GM18507 (cell line): ENCODE data around the gene NEURL2.
"Not testable (repeated sequence)": the region's sequence is repeated elsewhere in the genome, so short reads cannot be mapped to it uniquely, and the experiment has no call there.

ENCODE experiments used
- DNase-seq: peaks from one replicate; pipeline ENCODE4 v3.0.0; 2011; ENCODE audit warnings: low read depth; ENCODE audit not compliant: insufficient read length; ENCODE audit errors: extremely low spot score
- FAIRE-seq: peaks from 2 replicates; lab custom pipeline; 2011; peaks lifted over from hg19 to GRCh38; lab: Jason Lieb, UNC

Gene NEURL2

GRCh38 chr20:45890985-45891983, at the start of gene NEURL2, which contains the start of gene CTSA:
Gene NEURL2 (minus strand): TSS chr20:45891208. CDS start chr20:45890991, 217 bp downstream.
Gene CTSA (plus strand): TSS chr20:45891335. CDS start chr20:45891569, 234 bp downstream.
- DNase-seq (peak; percentile 99), FAIRE-seq (peak; percentile 76)

DNA sequence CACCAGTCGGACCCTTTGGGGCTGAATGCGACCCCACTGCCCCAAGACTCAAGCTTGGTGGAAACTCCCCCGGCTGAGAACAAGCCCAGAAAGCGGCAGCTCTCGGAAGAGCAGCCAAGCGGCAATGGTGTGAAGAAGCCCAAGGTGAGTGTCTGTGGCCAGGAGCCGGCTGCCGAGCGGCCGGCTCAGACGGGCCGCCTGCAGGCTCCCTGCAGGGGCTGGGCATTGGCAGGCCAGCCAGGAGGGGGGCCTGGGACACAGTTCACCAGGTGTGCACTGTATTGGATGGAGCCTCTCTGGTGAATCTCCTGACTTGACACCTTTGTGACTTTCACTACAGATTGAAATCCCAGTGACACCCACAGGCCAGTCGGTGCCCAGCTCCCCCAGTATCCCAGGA, 49.5 kb upstream of the NEURL2 start:
- DNase-seq = no peak
- no peak for FAIRE-seq

GRCh38 chr20:45940053-45940452, 49.0 kb upstream of the NEURL2 start:
- DNase-seq (no peak), FAIRE-seq (no peak)

DNA sequence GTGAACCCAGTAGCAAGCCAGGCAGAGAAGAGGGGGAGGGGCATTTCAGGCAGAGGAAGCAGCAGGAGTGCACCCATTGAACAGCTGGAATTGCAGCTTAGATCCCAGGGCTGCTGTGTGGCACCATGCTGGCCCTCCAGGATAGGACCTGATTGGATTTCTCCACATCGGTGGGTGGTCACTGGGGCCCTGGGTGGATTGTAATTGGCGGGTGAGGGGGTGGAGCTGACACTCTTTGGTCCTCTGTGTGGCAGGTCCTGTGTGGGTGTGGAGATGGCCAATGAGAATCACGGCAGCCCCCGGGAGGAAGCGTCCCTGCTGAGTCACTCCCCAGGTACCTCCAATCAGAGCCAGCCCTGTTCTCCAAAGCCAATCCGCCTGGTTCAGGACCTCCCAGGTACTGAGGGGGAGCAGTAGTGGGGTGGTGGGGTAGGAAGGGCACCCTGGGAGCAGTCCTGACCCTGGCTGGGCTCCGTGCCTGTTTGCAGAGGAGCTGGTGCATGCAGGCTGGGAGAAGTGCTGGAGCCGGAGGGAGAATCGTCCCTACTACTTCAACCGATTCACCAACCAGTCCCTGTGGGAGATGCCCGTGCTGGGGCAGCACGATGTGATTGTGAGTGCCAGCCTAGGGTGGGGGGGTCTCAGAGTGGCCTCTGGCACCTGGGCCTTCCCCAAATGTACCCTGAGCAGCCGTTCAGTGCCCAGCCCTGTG, 47.9 kb upstream of the NEURL2 start:
- DNase-seq (no peak), FAIRE-seq (no peak)

GRCh38 chr20:45937765-45938164, 46.8 kb upstream of the NEURL2 start:
- DNase-seq (no peak), FAIRE-seq (no peak)

DNA sequence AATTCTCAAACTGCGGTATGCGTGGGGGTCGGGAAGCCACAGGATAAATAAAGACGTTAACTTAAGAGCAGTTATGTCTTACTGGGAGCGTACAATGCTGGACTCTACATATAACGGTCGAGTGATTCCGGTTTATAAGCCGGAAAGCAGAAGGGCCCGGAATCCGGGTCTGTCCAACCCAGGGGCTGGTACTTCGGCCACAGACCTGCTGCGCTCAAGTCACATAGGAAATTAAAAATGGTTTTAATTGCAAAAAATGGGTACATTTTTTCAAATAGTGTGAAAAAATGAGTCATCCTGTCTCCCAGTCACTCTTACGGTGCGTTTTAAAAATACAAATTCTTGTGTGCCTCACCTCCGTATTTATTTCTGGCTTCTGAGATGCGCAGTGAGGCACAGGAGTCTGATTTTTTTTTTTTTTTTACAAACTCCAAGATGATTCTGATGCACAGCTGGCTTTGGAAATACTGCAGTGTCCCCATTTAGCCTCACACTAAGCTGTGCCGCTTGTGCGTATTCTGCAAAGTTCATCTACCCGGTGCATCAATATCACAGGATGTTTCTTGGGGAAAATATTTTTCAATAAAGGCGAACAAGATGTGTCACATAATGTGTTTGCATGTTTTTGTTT, 44.5 kb upstream of the NEURL2 start:
- FAIRE-seq (no peak), DNase-seq (no peak)

GRCh38 chr20:45934586-45935415, 43.8 kb upstream of the NEURL2 start, which contains the start of gene PCIF1:
Gene PCIF1 (plus strand): TSS chr20:45934683. CDS start chr20:45939000, 4,317 bp downstream.
- FAIRE-seq (peak; percentile 95), DNase-seq (peak; percentile 95)

GRCh38 chr20:45934046-45934585, 43.1 kb upstream of the NEURL2 start:
- no peak for DNase-seq
- FAIRE-seq = no peak

DNA sequence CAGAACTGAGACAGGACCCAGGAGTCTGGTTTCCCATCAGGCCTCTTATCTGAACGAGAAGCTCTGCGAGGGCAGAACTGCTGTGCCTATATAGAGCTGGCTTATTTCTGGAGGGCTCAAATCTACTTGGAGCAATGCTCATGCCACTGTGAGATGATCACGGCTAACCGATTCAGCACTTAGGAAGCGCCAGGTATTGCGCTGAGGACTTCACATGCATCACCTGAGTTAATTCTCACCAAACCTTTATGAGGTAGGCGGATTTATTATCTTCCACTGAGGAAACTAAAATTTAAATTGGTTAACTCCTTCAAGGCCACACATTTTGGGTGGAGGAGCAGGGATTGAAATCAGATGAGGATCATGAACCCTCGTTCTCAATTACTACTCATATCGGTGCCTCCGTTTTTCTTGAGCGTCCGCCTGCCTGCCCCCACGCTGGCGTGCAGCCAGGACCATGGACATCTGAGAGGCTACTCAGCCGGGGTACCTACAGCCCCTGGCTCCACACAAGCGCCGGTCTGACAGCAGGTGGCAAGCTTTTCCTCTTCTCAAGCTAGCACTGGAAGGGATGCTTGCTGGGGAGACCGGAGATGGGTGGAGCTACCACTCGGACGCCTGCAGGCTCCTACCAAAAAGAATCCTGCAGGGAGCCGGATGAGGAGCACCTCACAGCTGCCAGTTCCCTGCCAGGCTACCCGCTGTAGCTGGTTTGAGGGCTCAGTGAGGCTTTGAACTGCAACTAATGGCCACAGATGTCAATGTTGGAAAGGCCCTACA, 42.4 kb upstream of the NEURL2 start:
- peak; percentile 60 for DNase-seq
- FAIRE-seq = peak; percentile 47

GRCh38 chr20:45931680-45932079, 40.7 kb upstream of the NEURL2 start:
- not testable (repeated sequence) for DNase-seq, FAIRE-seq

DNA sequence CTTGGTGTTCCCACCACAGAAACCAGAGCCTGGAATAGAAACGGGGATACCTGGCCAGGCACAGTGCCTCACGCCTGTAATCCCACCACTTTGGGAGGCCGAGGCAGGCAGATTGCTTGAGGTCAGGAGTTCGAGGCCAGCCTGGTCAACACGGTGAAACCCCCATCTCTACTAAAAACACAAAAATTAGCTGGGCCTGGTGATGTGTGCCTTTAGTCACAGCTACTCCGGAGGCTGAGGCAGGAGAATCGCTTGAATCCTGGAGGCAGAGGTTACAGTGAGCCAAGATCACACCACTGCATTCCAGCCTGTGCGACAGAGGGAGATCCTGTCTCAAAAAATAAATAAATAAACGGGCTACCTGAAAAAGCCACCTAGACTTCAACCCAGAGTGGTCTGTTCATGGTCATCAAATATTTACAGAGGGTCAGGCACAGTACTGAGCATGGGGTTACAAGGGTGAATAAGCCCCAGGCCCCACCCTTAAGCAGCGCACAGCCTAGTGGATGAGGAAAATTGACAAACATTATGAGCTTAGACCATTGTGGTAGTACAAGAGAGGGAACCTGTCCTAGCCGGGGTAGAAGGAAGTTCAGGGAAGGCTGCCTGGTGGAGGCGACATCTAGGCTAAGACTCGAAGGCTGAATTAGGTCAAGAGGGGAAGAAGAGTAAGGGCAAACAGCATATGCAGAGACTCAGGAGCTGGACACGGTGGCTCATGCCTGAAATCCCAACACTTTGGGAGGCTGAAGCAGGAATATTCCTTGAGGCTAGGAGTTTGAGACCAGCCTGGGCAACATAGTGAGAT, 36.3 kb upstream of the NEURL2 start:
- FAIRE-seq = no peak

DNA sequence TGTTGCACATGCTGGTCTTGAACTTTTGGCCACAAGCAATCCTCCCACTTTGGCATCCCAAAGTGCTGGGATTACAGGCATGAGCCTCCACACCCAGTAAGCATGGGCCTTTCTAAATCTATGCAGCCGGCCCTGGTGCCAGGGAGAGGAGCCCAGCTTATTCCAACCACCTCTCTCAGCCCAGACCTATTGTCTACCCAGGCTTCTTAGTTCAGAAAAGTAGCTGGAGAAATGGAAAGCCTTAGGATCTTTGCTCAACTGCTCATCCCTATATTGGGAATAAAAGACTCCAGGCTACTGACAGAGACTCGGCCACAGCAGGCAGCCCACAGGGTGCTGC, 35.7 kb upstream of the NEURL2 start:
- no peak for DNase-seq
- FAIRE-seq = no peak

More for the DNA sequence above, 36.3 kb upstream of the NEURL2 start:
- no peak for DNase-seq

DNA sequence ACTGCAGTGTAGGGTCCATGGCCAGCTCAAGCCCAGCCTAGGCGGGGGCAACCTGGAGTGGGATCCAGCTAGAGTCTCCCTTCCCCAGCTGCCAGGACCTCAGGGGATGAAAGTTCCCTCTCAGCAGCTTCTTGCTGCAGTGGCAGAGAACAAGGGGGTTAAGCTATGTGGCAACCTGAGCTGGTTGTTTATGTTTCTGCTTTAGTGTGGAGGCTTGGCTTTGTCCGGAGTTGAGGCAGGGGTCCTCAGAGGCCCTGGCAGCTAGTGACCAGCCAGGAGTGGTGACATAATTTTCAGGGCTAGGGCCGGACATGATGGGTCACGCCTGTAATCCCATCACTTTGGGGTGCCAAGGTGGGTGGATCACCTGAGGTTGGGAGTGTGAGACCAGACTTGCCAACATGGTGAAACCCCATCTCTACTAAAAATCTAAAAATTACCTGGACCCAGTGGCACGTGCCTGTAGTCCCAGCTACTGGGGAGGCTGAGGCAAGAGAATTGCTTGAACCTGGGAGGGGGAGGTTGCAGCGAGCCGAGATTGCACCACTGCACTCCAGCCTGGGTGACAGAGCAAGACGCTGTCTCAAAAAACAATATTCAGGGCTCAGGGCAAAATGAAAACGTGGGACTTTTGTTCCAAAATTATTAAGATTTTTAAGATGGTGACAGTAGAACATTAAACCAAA, 35.0 kb upstream of the NEURL2 start:
- DNase-seq (no peak), FAIRE-seq (no peak)

DNA sequence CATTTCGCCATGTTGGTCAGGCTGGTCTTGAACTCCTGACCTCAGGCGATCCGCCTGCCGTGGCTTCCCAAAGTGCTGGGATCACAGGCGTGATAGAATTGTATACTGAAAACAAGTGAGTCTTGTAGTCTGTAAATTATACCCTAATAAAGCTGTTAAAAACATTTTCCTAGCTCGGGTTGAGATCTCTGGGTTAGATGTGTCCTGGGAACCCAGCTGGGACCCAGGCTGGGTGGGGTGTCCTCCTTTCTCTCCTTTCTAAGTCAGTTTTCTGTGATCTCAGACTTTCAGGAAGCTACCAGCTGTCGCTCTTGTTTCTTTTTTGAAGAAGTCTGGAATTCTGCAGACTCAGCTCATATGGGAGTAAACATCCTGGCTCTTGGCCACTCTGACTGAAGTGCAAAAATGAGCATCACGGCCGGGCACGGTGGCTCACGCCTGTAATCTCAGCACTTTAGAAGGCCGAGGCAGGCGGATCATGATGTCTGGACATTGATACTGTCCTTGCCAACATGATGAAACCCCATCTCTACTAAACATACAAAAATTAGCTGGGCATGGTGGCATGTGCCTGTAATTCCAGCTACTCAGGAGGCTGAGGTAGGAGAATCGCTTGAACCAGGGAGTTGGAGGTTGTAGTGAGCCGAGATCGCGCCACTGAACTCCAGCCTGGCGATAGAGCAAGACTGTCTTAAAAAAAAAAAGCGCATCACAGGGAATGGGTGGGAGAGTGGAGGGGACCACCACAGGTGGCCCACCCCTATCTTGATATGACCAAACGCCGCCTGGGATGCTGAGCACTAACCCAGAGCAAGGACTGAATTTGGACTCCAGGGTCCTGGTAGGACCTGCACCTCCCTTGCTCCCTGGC, 33.6 kb upstream of the NEURL2 start:
- FAIRE-seq = no peak
- DNase-seq = no peak

- FAIRE-seq (no peak), DNase-seq (no peak)
These were observed 30.6 kb upstream of the NEURL2 start for GRCh38 chr20:45921337-45922189.
